HS-5 (cell line): ENCODE measurements around the gene YIPF7.
A peak's percentile ranks its signal among the peaks of the same experiment; 100 is the strongest.

Experiments
- DNase-seq: peaks from one replicate; pipeline ENCODE4 v3.0.0-alpha.2; 2012; ENCODE audit warnings: low read depth

The YIPF7 gene

DNA sequence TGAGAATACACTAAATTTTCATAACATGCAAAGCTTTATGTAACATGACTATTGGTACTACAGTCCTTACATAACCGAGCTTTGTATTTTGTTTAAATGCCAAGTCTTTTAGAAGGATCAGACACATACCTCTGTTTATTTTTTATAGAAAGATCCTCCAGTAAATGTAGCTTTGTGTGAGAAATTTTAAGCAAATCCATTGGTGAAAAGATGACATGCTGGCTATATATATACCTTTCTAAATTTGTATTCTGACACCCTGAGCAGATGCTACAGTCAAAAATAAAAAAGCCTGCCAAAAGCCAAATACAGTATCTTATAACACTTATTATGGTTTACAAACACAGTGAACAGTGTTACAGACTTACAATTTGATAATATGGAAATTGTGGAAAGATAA is at the start of gene YIPF7:
TSS of gene YIPF7 (minus strand) at position 201 of the 400 bp plus-strand sequence. CDS start 1,525 bp downstream, outside the sequence.
- DNase-seq, result no peak

- no peak for DNase-seq
These were observed 49.6 kb upstream of the YIPF7 start for GRCh38 chr4:44701037-44701436.

DNA sequence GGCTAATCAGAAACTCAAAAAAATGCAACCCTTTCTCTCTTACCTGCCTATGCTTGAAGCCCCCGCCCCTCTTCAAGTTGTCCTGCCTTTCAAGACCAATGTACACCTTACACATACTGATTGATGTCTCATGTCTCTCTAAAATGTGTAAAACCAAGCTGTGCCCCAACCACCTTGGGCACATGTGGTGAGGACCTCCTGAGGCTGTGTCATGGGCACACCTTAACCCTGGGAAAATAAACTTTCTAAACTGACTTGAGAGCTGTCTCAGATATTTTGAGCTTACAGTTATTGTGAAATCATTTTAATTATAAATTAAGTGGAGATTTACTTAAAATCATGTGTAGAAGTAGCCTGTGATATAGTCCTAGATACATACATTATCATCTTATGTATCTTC is 49.0 kb upstream of the YIPF7 start:
- no peak for DNase-seq

DNA sequence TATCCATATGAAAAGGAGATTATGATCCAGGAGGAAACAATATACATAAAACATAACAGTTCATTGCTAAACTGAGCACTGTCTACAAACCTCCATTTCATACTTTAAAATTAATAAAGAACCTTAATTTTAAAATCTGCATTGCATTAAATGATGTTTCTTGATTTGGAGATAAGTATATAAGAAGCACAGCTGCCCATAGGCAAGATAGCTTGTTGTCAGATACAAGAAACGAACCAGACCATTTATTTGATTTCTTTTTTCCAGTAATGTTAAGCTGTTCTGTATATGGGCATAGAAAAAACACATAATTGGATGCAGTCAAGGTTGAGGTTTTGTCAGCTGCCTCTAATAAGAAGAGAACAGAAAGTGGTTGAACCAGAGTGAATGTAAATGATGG is 33.2 kb upstream of the YIPF7 start:
- DNase-seq, result no peak

DNA sequence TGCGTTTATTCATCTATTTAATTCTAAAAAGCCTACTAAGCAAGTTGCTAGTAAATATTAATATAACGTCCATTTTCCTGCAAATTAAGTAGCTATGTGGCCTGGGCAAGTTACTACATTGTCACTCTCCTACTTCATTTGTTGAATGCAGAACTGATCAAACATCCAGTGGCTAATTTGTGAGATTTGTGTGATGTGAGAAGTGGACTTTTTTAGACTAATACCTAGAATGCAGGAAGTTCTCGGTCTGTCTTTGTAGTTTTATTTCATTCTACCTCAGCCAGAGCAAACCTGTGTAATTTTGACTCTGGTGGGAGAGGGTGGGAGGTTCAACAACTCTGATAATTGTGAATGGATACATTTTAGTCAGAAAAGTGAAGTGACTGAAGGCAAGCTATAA is 27.6 kb upstream of the YIPF7 start:
- no peak for DNase-seq

GRCh38 chr4:44678094-44679041 is 26.9 kb upstream of the YIPF7 start, which contains the start of gene GUF1:
Gene GUF1, plus strand, starts transcription at chr4:44678420. Its CDS starts 203 bp downstream, at chr4:44678623.
- DNase-seq, result peak; percentile 61

DNA sequence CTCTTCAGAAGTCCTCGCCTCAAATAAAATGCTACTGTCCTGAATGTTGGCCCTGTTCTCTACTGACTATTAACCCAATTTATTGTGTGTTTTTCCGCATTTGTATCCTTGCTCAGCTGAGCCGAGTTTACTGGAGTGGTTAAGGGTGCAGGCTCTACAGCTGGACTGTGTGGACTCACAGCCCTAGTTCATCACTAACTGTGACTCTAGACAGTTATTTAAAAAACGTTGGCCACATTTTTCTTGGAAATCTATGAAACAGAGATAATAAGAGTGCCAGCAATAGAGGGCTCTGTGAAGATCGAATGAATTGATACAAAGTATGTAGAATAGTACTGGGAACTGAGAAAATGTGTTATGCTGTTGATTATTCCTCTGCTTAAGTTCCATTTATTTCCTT is 23.9 kb upstream of the YIPF7 start:
- DNase-seq, result no peak

- no peak for DNase-seq
These were observed 23.0 kb upstream of the YIPF7 start for GRCh38 chr4:44674471-44674870.

DNA sequence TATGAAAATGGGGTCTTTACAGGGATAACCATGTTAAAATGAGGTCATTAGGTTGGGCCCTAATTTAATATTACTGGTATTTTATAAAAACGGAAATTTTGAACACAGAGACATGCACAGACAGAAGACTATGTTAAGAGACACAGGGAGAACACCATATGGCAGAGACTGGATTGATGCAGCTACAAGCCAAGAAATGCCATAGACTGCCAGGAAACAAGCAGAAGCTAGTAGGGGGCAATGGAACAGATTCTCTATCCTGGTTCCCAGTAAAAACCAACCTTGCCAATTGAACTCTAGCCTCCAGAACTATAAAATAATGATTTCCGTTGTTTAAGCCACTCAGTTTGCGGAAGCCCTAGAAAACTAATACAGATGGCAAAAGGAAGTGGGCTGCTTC is 20.2 kb upstream of the YIPF7 start:
- no peak for DNase-seq

- DNase-seq, result no peak
These were observed 19.2 kb upstream of the YIPF7 start for GRCh38 chr4:44670506-44671199.

DNA sequence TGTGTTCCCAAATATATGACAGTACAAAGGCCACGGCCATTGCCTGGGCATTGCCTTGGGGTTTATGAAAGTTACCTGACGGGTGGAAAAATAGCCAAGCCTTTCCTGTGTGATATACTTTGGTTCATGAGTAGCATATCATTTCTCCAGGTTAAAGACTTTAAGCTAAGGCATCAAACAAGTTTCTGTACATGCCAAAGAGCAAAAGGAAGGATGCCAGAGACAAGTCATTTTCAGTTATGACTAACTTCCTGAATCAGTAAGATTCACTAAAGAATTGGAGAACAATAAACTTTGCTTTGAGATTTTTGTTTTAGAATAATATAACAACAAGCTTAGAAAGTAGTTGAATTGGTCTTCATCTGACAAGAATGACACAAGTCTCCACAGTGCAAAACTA is 17.1 kb upstream of the YIPF7 start:
- no peak for DNase-seq

GRCh38 chr4:44663539-44664263 is 12.3 kb upstream of the YIPF7 start:
- no peak for DNase-seq

- no peak for DNase-seq
These were observed 11.2 kb upstream of the YIPF7 start for GRCh38 chr4:44662623-44663005.

GRCh38 chr4:44661940-44662622 is 10.7 kb upstream of the YIPF7 start:
- DNase-seq, result no peak

DNA sequence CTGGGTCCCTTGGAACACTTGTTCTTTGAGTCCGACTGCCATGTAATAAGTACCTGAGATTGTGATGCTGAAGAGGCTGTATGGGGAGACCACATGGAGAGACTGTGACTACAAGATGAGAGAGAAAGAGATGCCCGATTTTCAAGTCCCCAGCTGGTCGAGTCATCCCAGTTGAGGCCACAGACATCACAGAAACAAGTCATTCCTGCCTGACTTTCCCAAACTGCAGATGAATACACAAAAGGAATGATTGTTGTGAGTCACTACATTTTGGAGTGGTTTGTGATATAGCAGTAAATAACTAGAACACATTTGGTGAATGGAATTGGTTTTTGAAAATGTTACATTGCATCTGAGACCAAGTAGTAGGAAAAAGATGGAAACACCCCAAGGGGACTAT is 9.0 kb upstream of the YIPF7 start:
- DNase-seq, result no peak

- no peak for DNase-seq
These were observed 577 bp upstream of the YIPF7 start for GRCh38 chr4:44652002-44652401.

- no peak for DNase-seq
These were observed 5.3 kb downstream of the YIPF7 start for GRCh38 chr4:44646151-44646550.

DNA sequence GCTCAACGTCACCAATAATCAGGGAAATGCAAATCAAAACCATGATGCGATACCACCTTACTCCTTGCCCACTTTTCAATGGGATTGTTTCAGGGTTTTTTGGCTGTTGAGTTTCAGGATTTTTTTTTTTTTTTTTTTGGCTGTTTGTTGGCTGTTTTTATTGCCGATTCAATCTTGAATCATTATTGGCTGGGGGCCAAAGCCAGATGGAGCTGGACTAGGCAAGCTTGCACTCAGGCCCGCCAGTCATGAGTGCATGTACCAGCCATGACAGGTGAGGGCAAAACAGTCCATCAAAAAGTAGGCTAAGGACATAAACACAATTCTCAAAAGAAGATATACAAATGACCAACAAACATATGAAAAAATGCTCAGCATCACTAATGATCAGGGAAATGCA is 13.3 kb downstream of the YIPF7 start:
- no peak for DNase-seq

DNA sequence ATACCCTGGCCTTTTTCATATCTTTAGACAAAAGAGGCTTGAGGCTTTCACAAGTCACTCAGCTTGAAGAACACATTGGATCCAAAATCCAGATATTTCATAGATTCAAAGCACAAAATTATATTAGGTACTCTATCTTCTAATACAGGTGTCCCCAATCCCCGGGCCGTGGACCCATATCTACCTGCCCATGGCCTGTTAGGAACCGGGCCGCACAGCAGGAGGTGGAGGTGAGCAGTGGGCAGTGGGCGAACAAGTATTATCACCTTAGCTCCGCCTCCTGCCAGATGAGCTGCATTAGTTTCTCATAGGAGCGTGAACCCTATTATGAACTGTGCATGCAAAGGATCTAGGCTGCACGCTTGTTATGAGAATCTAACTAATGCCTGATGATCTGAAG is 18.7 kb downstream of the YIPF7 start:
- no peak for DNase-seq

GRCh38 chr4:44632089-44632488 is 19.3 kb downstream of the YIPF7 start:
- DNase-seq, result no peak

DNA sequence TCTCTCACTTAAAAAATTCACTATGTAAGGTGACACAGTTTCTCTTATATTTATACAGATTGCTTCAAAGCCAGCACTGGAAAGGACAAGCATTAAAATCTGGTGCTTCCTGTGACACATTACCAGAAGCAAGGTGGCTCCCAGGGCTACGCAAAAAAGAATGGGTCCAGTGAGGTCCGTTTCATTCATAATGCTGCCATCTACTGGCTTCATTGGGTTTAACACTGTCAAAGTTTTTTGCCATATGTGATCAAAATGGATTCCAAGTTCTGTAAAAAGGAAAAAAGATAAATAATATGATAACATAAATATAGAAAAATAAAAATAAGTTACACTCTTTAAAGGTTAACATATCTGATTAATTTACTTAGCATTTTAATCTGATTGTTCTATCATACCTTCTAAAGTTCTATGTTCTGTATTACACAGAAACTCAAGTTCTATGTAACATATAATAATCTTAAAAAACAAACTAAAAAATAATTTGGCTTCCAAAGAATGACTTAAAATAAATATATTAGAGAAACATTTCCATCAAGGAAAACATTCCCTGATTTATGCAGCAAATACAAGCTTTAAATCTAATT is 22.1 kb downstream of the YIPF7 start:
- peak; percentile 34 for DNase-seq

GRCh38 chr4:44623676-44624075 is 27.7 kb downstream of the YIPF7 start:
- no peak for DNase-seq
